SK-N-SH (cell line): Measurements from ENCODE around the gene ZFP62. TPM values are rescaled to one million over a fixed set of nuclear protein-coding genes. Genes with fewer than 3 reads are reported as not detected.

Source experiments
- CTCF ChIA-PET: fragments of 300-600, 350-600 bp; formaldehyde crosslinking; extraction: SDS; loops from one replicate; lab custom pipeline; 2021; lab: Yijun Ruan, JAX
- POLR2A ChIA-PET: fragments of 350-600 bp; sonication (Branson Sonifier 250); formaldehyde crosslinking; extraction: SDS; loops from one replicate; lab custom pipeline; 2020; ENCODE audit warnings: antibody characterized with exemption, inconsistent platforms; lab: Yijun Ruan, JAX
- DNase-seq: peaks from one replicate; pipeline ENCODE4 v3.0.0; 2012
- H2AFZ ChIP-seq: fragments of 200-600 bp; sonication (generic); 2 replicates; pipeline ENCODE4 v1.8.1; 2016; ENCODE audit warnings: antibody characterized with exemption, mild to moderate bottlenecking, low read depth
- H3F3A ChIP-seq: fragments of 200-600 bp; sonication (generic); replicated peaks from 2 replicates; pipeline ENCODE3; 2016; ENCODE audit warnings: antibody characterized with exemption, mild to moderate bottlenecking; ENCODE audit not compliant: insufficient read depth
- H3K27ac ChIP-seq, 2 experiments: fragments of 200-500 bp in 1 of 2; fragments of 200-600 bp in 1 of 2; sonication (Bioruptor generic) in 1 of 2; sonication (generic), shearing (Covaris generic) in 1 of 2; 2 replicates each; pipeline versions ENCODE4 v1.5.1 to v1.6.1; 2014 to 2016; ENCODE audit warnings: low read depth in 2 of 2, inconsistent platforms in 1 of 2, low read length in 1 of 2, mild to moderate bottlenecking in 1 of 2, mixed read lengths in 1 of 2
- H3K27me3 ChIP-seq: fragments of 200-600 bp; sonication (generic), shearing (Covaris generic); 2 replicates; pipeline ENCODE4 v1.6.1; 2016; ENCODE audit warnings: mixed run types; ENCODE audit not compliant: insufficient read depth
- H3K36me3 ChIP-seq, 2 experiments: fragments of 200-500 bp in 1 of 2; fragments of 200-600 bp in 1 of 2; sonication (Bioruptor generic) in 1 of 2; sonication (generic) in 1 of 2; replicated peaks in 1 of 2; 2 replicates each; pipeline versions ENCODE3 to v1.5.1; 2014 to 2016; ENCODE audit warnings: low read length in 1 of 2, mild to moderate bottlenecking in 1 of 2; ENCODE audit not compliant: insufficient read depth in 2 of 2, control insufficient read depth in 1 of 2
- H3K4me1 ChIP-seq, 2 experiments: fragments of 200-500 bp in 1 of 2; fragments of 200-600 bp in 1 of 2; sonication (Bioruptor generic) in 1 of 2; sonication (generic), shearing (Covaris generic) in 1 of 2; 2 replicates each; pipeline versions ENCODE4 v1.5.1 to v1.6.1; 2014 to 2016; ENCODE audit warnings: low read depth in 1 of 2, low read length in 1 of 2, mixed run types in 1 of 2; ENCODE audit not compliant: insufficient read depth in 2 of 2, control insufficient read depth in 1 of 2
- H3K4me2 ChIP-seq: fragments of 200-600 bp; sonication (generic), shearing (Covaris generic); 2 replicates; pipeline ENCODE4 v1.6.1; 2017; ENCODE audit warnings: mixed run types
- H3K4me3 ChIP-seq, 2 experiments: fragments of 200-500 bp in 1 of 2; fragments of 200-600 bp in 1 of 2; sonication (Bioruptor generic) in 1 of 2; sonication (generic), shearing (Covaris generic) in 1 of 2; 2 replicates each; pipeline versions ENCODE4 v1.5.1 to v1.8.1; 2014 to 2016; ENCODE audit warnings: low read depth in 2 of 2, inconsistent platforms in 1 of 2, low read length in 1 of 2, mild to moderate bottlenecking in 1 of 2, mixed read lengths in 1 of 2, moderate library complexity in 1 of 2
- H3K79me2 ChIP-seq: fragments of 200-600 bp; sonication (generic); 2 replicates; pipeline ENCODE4 v1.8.1; 2017; ENCODE audit warnings: mild to moderate bottlenecking; ENCODE audit not compliant: insufficient read depth
- H3K9ac ChIP-seq: fragments of 200-600 bp; sonication (generic); 2 replicates; pipeline ENCODE4 v1.6.1; 2017; ENCODE audit warnings: mixed run types
- H3K9me2 ChIP-seq: fragments of 200-600 bp; sonication (generic); 2 replicates; pipeline ENCODE4 v1.6.1; 2017; ENCODE audit warnings: mixed run types
- H3K9me3 ChIP-seq: fragments of 200-600 bp; sonication (generic); 2 replicates; pipeline ENCODE4 v1.6.1; 2017; ENCODE audit warnings: mixed run types, mild to moderate bottlenecking, moderate library complexity
- H4K20me1 ChIP-seq: fragments of 200-600 bp; sonication (generic); 2 replicates; pipeline ENCODE4 v1.6.1; 2017; ENCODE audit warnings: mild to moderate bottlenecking, mixed run types; ENCODE audit not compliant: insufficient read depth
- CHD2 ChIP-seq: fragments of 150-350 bp; IDR thresholded peaks from 2 replicates; pipeline ENCODE4 v1.6.1; 2018; ENCODE audit warnings: low read length; ENCODE audit not compliant: partially characterized antibody
- ELF1 ChIP-seq: IDR thresholded peaks from 2 replicates; pipeline ENCODE4 v1.4.0; 2012
- EP300 ChIP-seq, 2 experiments: IDR thresholded peaks; 2 replicates each; pipeline versions ENCODE4 v1.4.0 to v1.6.1; 2012; ENCODE audit warnings: borderline replicate concordance in 1 of 2, low read depth in 1 of 2, low read length in 1 of 2
- EZH2phosphoT487 ChIP-seq: fragments of 200-600 bp; sonication (generic); IDR thresholded peaks from 2 replicates; pipeline ENCODE4 v1.6.1; 2017; ENCODE audit warnings: low read depth, mixed run types, mild to moderate bottlenecking, antibody characterized with exemption, moderate library complexity, borderline replicate concordance
- FOSL2 ChIP-seq: IDR thresholded peaks from 2 replicates; pipeline ENCODE4 v1.4.0; 2012; ENCODE audit warnings: low read depth, mild to moderate bottlenecking, moderate library complexity, borderline replicate concordance
- MEF2A ChIP-seq: IDR thresholded peaks from 2 replicates; pipeline ENCODE4 v1.4.0; 2012; ENCODE audit warnings: low read depth, borderline replicate concordance
- MXI1 ChIP-seq: IDR thresholded peaks from 2 replicates; pipeline ENCODE4 v1.6.1; 2012; ENCODE audit warnings: mild to moderate bottlenecking, low read depth, low read length, improper control_type of control experiment
- NFIC ChIP-seq: IDR thresholded peaks from 2 replicates; pipeline ENCODE4 v1.4.0; 2012; ENCODE audit warnings: borderline replicate concordance
- NRF1 ChIP-seq: IDR thresholded peaks from 2 replicates; pipeline ENCODE4 v1.6.1; 2012; ENCODE audit warnings: low read depth, mild to moderate bottlenecking, low read length
- POLR2AphosphoS5 ChIP-seq: IDR thresholded peaks from 2 replicates; pipeline ENCODE4 v1.6.1; 2012; ENCODE audit warnings: low read depth, low read length
- RAD21 ChIP-seq: IDR thresholded peaks from 2 replicates; pipeline ENCODE4 v1.6.1; 2012; ENCODE audit warnings: mild to moderate bottlenecking, low read length
- RCOR1 ChIP-seq: fragments of 150-350 bp; IDR thresholded peaks from 2 replicates; pipeline ENCODE4 v1.6.1; 2017; ENCODE audit warnings: antibody characterized with exemption, low read length
- RFX5 ChIP-seq: IDR thresholded peaks from 2 replicates; pipeline ENCODE4 v1.6.1; 2012; ENCODE audit warnings: mild to moderate bottlenecking, improper control_type of control experiment, low read length
- SIN3A ChIP-seq: IDR thresholded peaks from 2 replicates; pipeline ENCODE4 v1.6.1; 2012; ENCODE audit warnings: low read depth, mild to moderate bottlenecking, low read length, moderate library complexity, borderline replicate concordance
- TAF1 ChIP-seq: IDR thresholded peaks from 2 replicates; pipeline ENCODE4 v1.6.1; 2012; ENCODE audit warnings: low read depth, mild to moderate bottlenecking, low read length, moderate library complexity, borderline replicate concordance
- YY1 ChIP-seq: IDR thresholded peaks from 2 replicates; pipeline ENCODE4 v1.4.0; 2012; ENCODE audit warnings: low read depth, mild to moderate bottlenecking
- WGBS: methylation state at CpG from one replicate; pipeline ENCODE4 v1.1.6; 2017; ENCODE audit warnings: low lambda C conversion rate; 5-methylcytosine and 5-hydroxymethylcytosine counted together
- polyA plus RNA-seq, 3 experiments: library from polyadenylated mRNA; depleted of rRNA; stranded (reverse); fragments of >200 nt; gene quantifications; 2 replicates each; pipeline ENCODE4 v1.2.3, GENCODE V29; 2012
- TF ChIP-seq, protein P1 (sequence below): fragments of 150-350 bp; IDR thresholded peaks from 2 replicates; pipeline ENCODE4 v1.6.1; 2016; ENCODE audit warnings: mild to moderate bottlenecking, low read depth, low read length
- TF ChIP-seq, protein P2 (sequence below): IDR thresholded peaks from 2 replicates; pipeline ENCODE4 v1.4.0; 2012; ENCODE audit warnings: low read depth, borderline replicate concordance

Gene ZFP62
- polyA plus RNA-seq, 1 of the 3 experiments (the other 2 are of a cell fraction) = 6.0 TPM

DNA sequence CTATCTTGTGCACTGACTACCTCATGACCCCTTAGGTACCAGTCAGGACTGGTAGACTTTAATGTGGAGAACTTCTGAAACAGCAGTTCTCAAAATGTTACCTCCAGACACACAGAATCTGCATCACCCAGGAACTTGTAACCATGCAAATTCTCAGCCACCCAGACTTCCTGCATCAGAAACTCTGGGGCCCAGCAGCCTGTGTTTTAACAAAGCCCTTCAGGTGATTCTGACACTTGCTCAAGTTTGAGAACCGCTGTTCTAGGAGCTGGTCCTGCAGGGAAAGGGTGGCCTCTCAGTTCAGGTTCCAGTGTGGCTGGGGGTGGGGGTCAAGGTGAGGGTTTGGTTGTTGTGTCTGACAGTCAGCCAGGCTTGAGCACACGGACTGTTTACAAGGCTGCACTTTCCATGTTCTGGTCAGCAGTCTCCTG, 28.4 kb downstream of the ZFP62 start:
- no peak for TF ChIP-seq FOSL2
- POLR2A ChIA-PET = interaction anchor here (1.5 kb wide), 1 partner anchor 9 kb away, joined by 4 read pairs; no protein-coding TSS in a partner anchor

DNA sequence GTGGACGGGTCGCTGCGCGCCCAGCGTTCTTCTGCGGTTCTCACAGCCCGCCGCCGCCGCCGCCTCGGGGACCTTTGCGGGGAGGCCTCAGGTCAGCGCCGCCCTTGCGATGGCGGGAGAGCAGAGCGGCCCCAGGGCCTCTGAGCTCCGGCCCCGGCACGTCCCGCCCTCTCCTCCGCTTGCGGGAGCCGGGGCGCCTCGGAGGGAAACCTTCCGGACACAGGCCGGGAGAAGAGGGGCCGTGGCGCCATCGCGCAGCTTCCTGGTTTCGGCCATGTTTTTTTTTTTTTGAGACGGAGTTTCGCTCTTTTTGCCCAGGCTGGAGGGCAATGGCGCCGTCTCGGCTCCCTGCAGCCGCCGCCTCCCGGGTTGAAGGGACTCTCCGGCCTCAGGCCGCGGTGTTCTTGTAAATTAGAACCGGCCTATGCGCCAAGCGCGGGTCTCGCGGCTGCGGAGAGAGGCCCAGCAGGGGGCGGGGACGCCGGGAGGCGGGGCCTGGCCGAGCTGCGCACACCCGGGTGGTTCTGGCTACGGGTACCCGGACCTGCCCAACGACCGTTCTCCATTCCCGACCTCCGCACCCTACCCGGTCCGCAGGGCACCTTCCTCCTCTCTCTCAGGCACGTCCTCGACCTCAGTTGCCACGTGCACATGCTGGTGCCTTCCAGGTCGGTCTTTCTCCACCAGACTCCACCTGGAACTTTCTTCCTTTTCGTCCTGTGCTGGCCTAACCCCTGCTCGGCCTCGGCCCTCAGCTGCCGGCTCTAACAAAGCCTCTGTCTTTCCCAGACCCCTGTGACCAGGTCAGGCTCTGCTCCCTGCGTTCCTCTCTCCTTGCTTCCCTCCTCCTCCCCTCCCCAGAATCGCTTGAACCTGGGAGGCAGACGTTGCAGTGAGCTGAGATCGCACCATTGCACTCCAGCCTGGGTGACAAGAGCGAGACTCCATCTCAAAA, 29.7 kb downstream of the ZFP62 start:
- peak overlapping the region; percentile 70 to 88 for H3K27ac ChIP-seq
- no peaks in the 10 kb centered on the region for H3K9me2 ChIP-seq
- peak; percentile 95 for DNase-seq
- H3K27me3 ChIP-seq = no peaks in the 10 kb centered on the region
- ChIA-PET CTCF (interaction anchor here (0.6 to 1.5 kb wide), 8 partner anchors 10 to 47 kb away, joined by 3 to 5 read pairs (median 4); partner anchors contain the start of gene ZFP62), POLR2A (interaction anchor here (1.2 to 1.6 kb wide), 3 partner anchors 8 to 29 kb away, joined by 4 to 10 read pairs (median 9); partner anchors contain the start of gene ZFP62)
- no peaks in the 10 kb centered on the region for H4K20me1 ChIP-seq
- peak overlapping the region; percentile 94 for H3K4me2 ChIP-seq
- H3F3A ChIP-seq = peaks cover 8% of the 10 kb centered on the region
- H3K36me3 ChIP-seq = peaks cover 10 to 17% of the 10 kb centered on the region in 2 experiments
- peak overlapping the region; percentile 90 for H3K9ac ChIP-seq
- no peaks in the 10 kb centered on the region; the same call in 1 of the 2 replicates for H3K9me3 ChIP-seq
- WGBS = 5% methylated on average over 28 of the region's 80 CpGs
- peak overlapping the region; percentile 78 to 87 for H3K4me3 ChIP-seq
- H3K79me2 ChIP-seq = peaks cover 12% of the 10 kb centered on the region; the same call in 1 of the 2 replicates
- peak overlapping the region; percentile 93 for H2AFZ ChIP-seq
- H3K4me1 ChIP-seq = peaks cover 0 to 18% of the 10 kb centered on the region in 2 experiments; a peak in 1 of 4 replicates
- no peak for TF ChIP-seq RAD21
- TF ChIP-seq CHD2 = peak; percentile 68
- TF ChIP-seq MXI1 = peak; percentile 70
- TF ChIP-seq EZH2phosphoT487 = no peak
- 0 out of 4 replicates have a peak, but pooled peaks of 1 of the 2 experiments have one; percentile 7 for TF ChIP-seq EP300 (IDR thresholded peaks at IDR 0.05; ENCODE audit: borderline replicate concordance in 1 of 2, low read depth in 1 of 2, low read length in 1 of 2)
- no peak for TF ChIP-seq RCOR1
- no peak for TF ChIP-seq RFX5
- no peak for TF ChIP-seq NFIC
- peak; percentile 42; the same call in 1 of the 2 replicates for TF ChIP-seq SIN3A
- no peak for TF ChIP-seq MEF2A
- peak; percentile 30 for TF ChIP-seq TAF1
- TF ChIP-seq POLR2AphosphoS5 = peak; percentile 63; the same call in 1 of the 2 replicates
- peak; percentile 92 for TF ChIP-seq YY1
- TF ChIP-seq, protein P1, sequence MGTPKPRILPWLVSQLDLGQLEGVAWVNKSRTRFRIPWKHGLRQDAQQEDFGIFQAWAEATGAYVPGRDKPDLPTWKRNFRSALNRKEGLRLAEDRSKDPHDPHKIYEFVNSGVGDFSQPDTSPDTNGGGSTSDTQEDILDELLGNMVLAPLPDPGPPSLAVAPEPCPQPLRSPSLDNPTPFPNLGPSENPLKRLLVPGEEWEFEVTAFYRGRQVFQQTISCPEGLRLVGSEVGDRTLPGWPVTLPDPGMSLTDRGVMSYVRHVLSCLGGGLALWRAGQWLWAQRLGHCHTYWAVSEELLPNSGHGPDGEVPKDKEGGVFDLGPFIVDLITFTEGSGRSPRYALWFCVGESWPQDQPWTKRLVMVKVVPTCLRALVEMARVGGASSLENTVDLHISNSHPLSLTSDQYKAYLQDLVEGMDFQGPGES = no peak
- no peak for TF ChIP-seq FOSL2
- peak; percentile 74 for TF ChIP-seq ELF1
- peak; percentile 57; the same call in 1 of the 2 replicates for TF ChIP-seq NRF1
- TF ChIP-seq, protein P2, sequence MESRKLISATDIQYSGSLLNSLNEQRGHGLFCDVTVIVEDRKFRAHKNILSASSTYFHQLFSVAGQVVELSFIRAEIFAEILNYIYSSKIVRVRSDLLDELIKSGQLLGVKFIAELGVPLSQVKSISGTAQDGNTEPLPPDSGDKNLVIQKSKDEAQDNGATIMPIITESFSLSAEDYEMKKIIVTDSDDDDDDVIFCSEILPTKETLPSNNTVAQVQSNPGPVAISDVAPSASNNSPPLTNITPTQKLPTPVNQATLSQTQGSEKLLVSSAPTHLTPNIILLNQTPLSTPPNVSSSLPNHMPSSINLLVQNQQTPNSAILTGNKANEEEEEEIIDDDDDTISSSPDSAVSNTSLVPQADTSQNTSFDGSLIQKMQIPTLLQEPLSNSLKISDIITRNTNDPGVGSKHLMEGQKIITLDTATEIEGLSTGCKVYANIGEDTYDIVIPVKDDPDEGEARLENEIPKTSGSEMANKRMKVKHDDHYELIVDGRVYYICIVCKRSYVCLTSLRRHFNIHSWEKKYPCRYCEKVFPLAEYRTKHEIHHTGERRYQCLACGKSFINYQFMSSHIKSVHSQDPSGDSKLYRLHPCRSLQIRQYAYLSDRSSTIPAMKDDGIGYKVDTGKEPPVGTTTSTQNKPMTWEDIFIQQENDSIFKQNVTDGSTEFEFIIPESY = 0 out of 2 replicates have a peak, but pooled peaks have one; percentile 39

More for the DNA sequence above, 28.4 kb downstream of the ZFP62 start:
- CTCF ChIA-PET = interaction anchor here (1.4 kb wide), 1 partner anchor 29 kb away, joined by 4 read pairs; the partner anchor contains the start of gene ZFP62
- peaks cover 15 to 22% of the 10 kb centered on the region in 2 experiments for H3K36me3 ChIP-seq
- no peaks in the 10 kb centered on the region for H3K9me2 ChIP-seq
- H3K4me1 ChIP-seq = peaks cover 0 to 18% of the 10 kb centered on the region in 2 experiments; a peak in 1 of 4 replicates
- H3K27me3 ChIP-seq = no peaks in the 10 kb centered on the region
- H3K9ac ChIP-seq = no peak overlapping the region
- no peaks in the 10 kb centered on the region for H3F3A ChIP-seq
- H2AFZ ChIP-seq = peak overlapping the region; percentile 17; the same call in 1 of the 2 replicates
- peak overlapping the region; percentile 94; the same call in 1 of the 2 replicates for H3K4me2 ChIP-seq
- no peak overlapping the region for H3K27ac ChIP-seq
- 95% methylated on average over 2 of the region's 2 CpGs for WGBS
- H3K9me3 ChIP-seq = no peaks in the 10 kb centered on the region; the same call in 1 of the 2 replicates
- no peaks in the 10 kb centered on the region for H4K20me1 ChIP-seq
- DNase-seq = no peak
- peak overlapping the region in 1 of 2 experiments; percentile 87; a peak in 2 of 4 replicates for H3K4me3 ChIP-seq
- H3K79me2 ChIP-seq = peaks cover 12% of the 10 kb centered on the region; the same call in 1 of the 2 replicates
